HG03520 (cell line): ENCODE measurements around the gene MFRP.

Experiments used
- ATAC-seq: cut with Tn5 transposase; IDR thresholded peaks from one replicate; pipeline ENCODE4 v1.9.1; 2021; ENCODE audit warnings: mild to moderate bottlenecking, moderate library complexity; ENCODE audit not compliant: unreplicated experiment

MFRP gene

GRCh38 chr11:119359365-119360214 lies 13.1 kb upstream of the MFRP start:
- no peak for ATAC-seq

GRCh38 chr11:119357074-119357473 lies 10.6 kb upstream of the MFRP start:
- ATAC-seq = no peak

- ATAC-seq = peak; percentile 62
Measured at GRCh38 chr11:119356349-119357031, 10.0 kb upstream of the MFRP start.

GRCh38 chr11:119355091-119355843 lies 8.8 kb upstream of the MFRP start:
- no peak for ATAC-seq

GRCh38 chr11:119352857-119353260 lies 6.4 kb upstream of the MFRP start:
- ATAC-seq = no peak

- no peak for ATAC-seq
Measured at GRCh38 chr11:119351232-119351631, 4.7 kb upstream of the MFRP start.

GRCh38 chr11:119350302-119350701 lies 3.8 kb upstream of the MFRP start:
- no peak for ATAC-seq

GRCh38 chr11:119347940-119348605 lies 1.6 kb upstream of the MFRP start:
- ATAC-seq = no peak

- ATAC-seq = no peak
Measured at GRCh38 chr11:119347242-119347641, 737 bp upstream of the MFRP start.

- no peak for ATAC-seq
Measured at GRCh38 chr11:119345685-119346084, 820 bp downstream of the MFRP start.

- no peak for ATAC-seq
Measured at GRCh38 chr11:119344291-119345010, 2.1 kb downstream of the MFRP start.

- no peak for ATAC-seq
Measured at GRCh38 chr11:119343726-119344125, 2.8 kb downstream of the MFRP start.

GRCh38 chr11:119342362-119343130 lies 4.0 kb downstream of the MFRP start:
- no peak for ATAC-seq

GRCh38 chr11:119342023-119342300 lies 4.5 kb downstream of the MFRP start:
- ATAC-seq = no peak

- ATAC-seq = no peak
Measured at GRCh38 chr11:119341222-119342022, 5.1 kb downstream of the MFRP start.

GRCh38 chr11:119340335-119341221 lies 5.9 kb downstream of the MFRP start, which contains the start of gene C1QTNF5:
C1QTNF5 (minus strand) TSS chr11:119340883; CDS start chr11:119340397, 486 bp downstream.
- no peak for ATAC-seq

- no peak for ATAC-seq
Measured at GRCh38 chr11:119339589-119340334, 6.7 kb downstream of the MFRP start.
